Endothelial cell of umbilical vein (primary cell): ENCODE results near the gene LUC7L2. TPM values are rescaled to one million over a fixed set of nuclear protein-coding genes. Genes with fewer than 3 reads are reported as not detected.
"Not testable (repeated sequence)": the region's sequence is repeated elsewhere in the genome, so short reads cannot be mapped to it uniquely, and the experiment has no call there.

ENCODE experiments used
- BruUV-seq: library from RNA; stranded (reverse); fragments of 400-500 nt; replicated peaks from 2 replicates; lab custom pipeline; 2021; lab: Mats Ljungman, UMichigan
- CTCF ChIA-PET: fragments of 300-600, 350-600 bp; sonication (Branson Sonifier 250); formaldehyde crosslinking; loops from one replicate; lab custom pipeline; 2021; ENCODE audit warnings: antibody characterized with exemption, inconsistent platforms; lab: Charles Lee
- POLR2A ChIA-PET: fragments of 300-600, 350-600 bp; sonication (Branson Sonifier 250); formaldehyde crosslinking; loops from one replicate; lab custom pipeline; 2021; ENCODE audit warnings: antibody characterized with exemption, inconsistent platforms; lab: Charles Lee
- DNase-seq: peaks from one replicate; pipeline ENCODE4 v3.0.0-alpha.2; 2011; ENCODE audit warnings: low read depth, low spot score
- FAIRE-seq: peaks from 2 replicates; lab custom pipeline; 2011; peaks lifted over from hg19 to GRCh38; lab: Jason Lieb, UNC
- H2AFZ ChIP-seq: 2 replicates; pipeline ENCODE4 v1.6.0; 2012; ENCODE audit warnings: low read depth, low read length, control low read depth, inconsistent platforms
- H3K27ac ChIP-seq: 2 replicates; pipeline ENCODE4 v1.5.1; 2011; ENCODE audit warnings: low read depth, mild to moderate bottlenecking, control low read depth, low read length, moderate library complexity; ENCODE audit not compliant: insufficient read depth
- H3K27me3 ChIP-seq, 2 experiments: 2 replicates each; pipeline versions ENCODE4 v1.6.0 to v1.6.1; 2011; ENCODE audit warnings: low read length in 2 of 2, mixed read lengths in 1 of 2; ENCODE audit not compliant: control insufficient read depth in 2 of 2, insufficient read depth in 2 of 2
- H3K36me3 ChIP-seq, 2 experiments: 2 replicates in 1 of 2; 3 replicates in 1 of 2; pipeline ENCODE4 v1.5.1; 2011; ENCODE audit warnings: low read length in 2 of 2, mild to moderate bottlenecking in 1 of 2, moderate library complexity in 1 of 2; ENCODE audit not compliant: control insufficient read depth in 2 of 2, insufficient read depth in 2 of 2; ENCODE audit errors: extremely low read depth in 1 of 2
- H3K4me1 ChIP-seq: 3 replicates; pipeline ENCODE4 v1.5.1; 2011; ENCODE audit warnings: mild to moderate bottlenecking, low read length; ENCODE audit not compliant: control insufficient read depth, insufficient read depth; ENCODE audit errors: extremely low read depth
- H3K4me2 ChIP-seq: 2 replicates; pipeline ENCODE4 v1.6.1; 2011; ENCODE audit warnings: low read length, control low read depth, mixed read lengths; ENCODE audit not compliant: insufficient read depth
- H3K4me3 ChIP-seq, 3 experiments: fragments of 200-600 bp in 1 of 3; sonication (generic), shearing (Covaris generic) in 1 of 3; replicated peaks in 1 of 3; 2 replicates each; pipeline ENCODE4 v1.5.1; 2011 to 2016; ENCODE audit warnings: control low read depth in 3 of 3, low read length in 3 of 3, mild to moderate bottlenecking in 2 of 3, inconsistent platforms in 1 of 3, low read depth in 1 of 3, moderate library complexity in 1 of 3; ENCODE audit not compliant: insufficient read depth in 1 of 3
- H3K79me2 ChIP-seq: 2 replicates; pipeline ENCODE4 v1.6.0; 2012; ENCODE audit warnings: low read length, inconsistent platforms; ENCODE audit not compliant: control insufficient read depth, insufficient read depth
- H3K9ac ChIP-seq: replicated peaks from 2 replicates; pipeline ENCODE3; 2011; ENCODE audit warnings: low read length, control low read depth; ENCODE audit not compliant: insufficient read depth; ENCODE audit errors: extremely low read depth
- H3K9me1 ChIP-seq: replicated peaks from 3 replicates; pipeline ENCODE4 v1.6.0; 2011; ENCODE audit warnings: mild to moderate bottlenecking, low read length; ENCODE audit not compliant: control insufficient read depth, insufficient read depth; ENCODE audit errors: extremely low read depth
- H3K9me3 ChIP-seq: replicated peaks from 2 replicates; pipeline ENCODE4 v1.5.1; 2012; ENCODE audit warnings: low read length, inconsistent platforms; ENCODE audit not compliant: control insufficient read depth, insufficient read depth
- H4K20me1 ChIP-seq: replicated peaks from 2 replicates; pipeline ENCODE3; 2011; ENCODE audit warnings: mild to moderate bottlenecking, low read length; ENCODE audit not compliant: control insufficient read depth, insufficient read depth; ENCODE audit errors: extremely low read depth
- CTCF ChIP-seq, 2 donors: IDR thresholded peaks; 1 replicate in 1 of 2; 2 replicates in 1 of 2; pipeline ENCODE4 v1.5.1; 2011; ENCODE audit warnings: low read length in 2 of 2, mild to moderate bottlenecking in 2 of 2, moderate library complexity in 2 of 2, control low read depth in 1 of 2, inconsistent platforms in 1 of 2, low read depth in 1 of 2; ENCODE audit not compliant: insufficient read depth in 1 of 2; ENCODE audit errors: extremely low read depth in 1 of 2
- FOS ChIP-seq: IDR thresholded peaks from 2 replicates; pipeline ENCODE4 v1.6.1; 2011; ENCODE audit warnings: mild to moderate bottlenecking, low read length, moderate library complexity, borderline replicate concordance; ENCODE audit not compliant: insufficient read depth
- GATA2 ChIP-seq: IDR thresholded peaks from 2 replicates; pipeline ENCODE4 v1.7.0; 2011; ENCODE audit warnings: low read depth, mild to moderate bottlenecking, moderate library complexity, mixed read lengths, low read length; ENCODE audit not compliant: insufficient read length, insufficient read depth
- JUN ChIP-seq: IDR thresholded peaks from 2 replicates; pipeline ENCODE4 v1.6.1; 2011; ENCODE audit warnings: borderline replicate concordance, low read depth; ENCODE audit not compliant: insufficient read length, insufficient read depth
- MYC ChIP-seq: IDR thresholded peaks from one replicate; pipeline ENCODE4 v1.6.1; 2011; ENCODE audit warnings: mild to moderate bottlenecking, low read depth, low read length
- POLR2A ChIP-seq: IDR thresholded peaks from 2 replicates; pipeline ENCODE4 v1.6.1; 2012; ENCODE audit warnings: low read depth, mild to moderate bottlenecking, control low read depth, low read length
- dilution Hi-C: fragments of 300-500 bp; cut with MboI; formaldehyde crosslinking; loops from one replicate; pipeline ENCODE4 v1.15.0; 2019; ENCODE audit warnings: low sequenced_read_pairs; ENCODE audit not compliant: extremely low pct_ligation_motif_present
- intact Hi-C: fragments of 100-400 bp; cut with micrococcal nuclease; formaldehyde crosslinking; loops from one replicate; pipeline ENCODE4 v1.10.0; 2022
- polyA plus RNA-seq, 4 experiments: library from polyadenylated mRNA; depleted of rRNA in 3 of 4; stranded (reverse) in 3 of 4; unstranded in 1 of 4; fragments of >200 nt; gene quantifications; 2 replicates each; pipeline versions ENCODE4 v1.2.1 to v1.2.3, GENCODE V29; 2011 to 2012; ENCODE audit warnings: missing spikeins in 1 of 4
- total RNA-seq: library from RNA; stranded (reverse); gene quantifications from 2 replicates; pipeline ENCODE4 v1.2.3, GENCODE V29; 2021

The LUC7L2 gene
- total and polyA plus RNA-seq, 2 donors (not counting 3 experiments of a cell fraction or from before 2014, with no cell fraction given), result 28.0 to 85.8 TPM

- no peaks in the 10 kb centered on the region for H4K20me1 ChIP-seq
- no peaks in the 10 kb centered on the region for H3K79me2 ChIP-seq
- H2AFZ ChIP-seq, result no peak overlapping the region
- no peak for FAIRE-seq
- ChIA-PET POLR2A (no interaction called here), CTCF (interaction anchor here (1.5 kb wide), 1 partner anchor 22 kb away, joined by 3 read pairs; no protein-coding TSS in a partner anchor)
- BruUV-seq, result no TSS peak
- H3K27me3 ChIP-seq, result no peaks in the 10 kb centered on the region
- no peak for DNase-seq
- no peaks in the 10 kb centered on the region for H3K9me1 ChIP-seq
- H3K4me2 ChIP-seq, result no peak overlapping the region
- no peak overlapping the region for H3K9ac ChIP-seq
- no peak for TF ChIP-seq CTCF (IDR thresholded peaks at IDR 0.05; ENCODE audit: extremely low read depth in 1 of 2, insufficient read depth in 1 of 2, low read depth in 1 of 2, low read length in 2 of 2)
- TF ChIP-seq JUN, result no peak
- TF ChIP-seq MYC, result no peak
- no peak for TF ChIP-seq POLR2A
- no peak for TF ChIP-seq FOS
- TF ChIP-seq GATA2, result no peak
- H3K4me1 ChIP-seq, result no peaks in the 10 kb centered on the region
- H3K36me3 ChIP-seq, result no peaks in the 10 kb centered on the region
- no peaks in the 10 kb centered on the region for H3K9me3 ChIP-seq
- H3K4me3 ChIP-seq, result no peak overlapping the region
- intact Hi-C loops (no loop called here), dilution Hi-C loops (no loop called here)
- H3K27ac ChIP-seq, result no peak overlapping the region
Observed at GRCh38 chr7:139457153-139457946, 97.7 kb downstream of the LUC7L2 start.

GRCh38 chr7:139463421-139463820 is 103.7 kb downstream of the LUC7L2 start:
- H4K20me1 ChIP-seq, H3K9ac ChIP-seq, H2AFZ ChIP-seq, H3K9me3 ChIP-seq, H3K27ac ChIP-seq, FAIRE-seq, intact Hi-C loops, dilution Hi-C loops, DNase-seq, BruUV-seq, H3K27me3 ChIP-seq, H3K4me3 ChIP-seq, H3K79me2 ChIP-seq, POLR2A ChIA-PET, H3K4me1 ChIP-seq, H3K36me3 ChIP-seq, H3K9me1 ChIP-seq, CTCF ChIA-PET, H3K4me2 ChIP-seq: not testable (repeated sequence)

- BruUV-seq, DNase-seq, dilution Hi-C loops, H4K20me1 ChIP-seq, H3K4me2 ChIP-seq, H3K9ac ChIP-seq, H3K9me3 ChIP-seq, intact Hi-C loops, H2AFZ ChIP-seq, FAIRE-seq, H3K36me3 ChIP-seq, H3K79me2 ChIP-seq, H3K4me1 ChIP-seq, H3K27ac ChIP-seq, H3K4me3 ChIP-seq, POLR2A ChIA-PET, H3K27me3 ChIP-seq, H3K9me1 ChIP-seq: not testable (repeated sequence)
- CTCF ChIA-PET, result interaction anchor here (1.5 kb wide), 1 partner anchor 34 kb away, joined by 3 read pairs; no protein-coding TSS in a partner anchor
Observed at GRCh38 chr7:139464511-139464910, 104.8 kb downstream of the LUC7L2 start.
